HFFc6 (cell line): Measurements from ENCODE around the gene OR51B4. TPM values are rescaled to one million over a fixed set of nuclear protein-coding genes. Genes with fewer than 3 reads are reported as not detected.
A peak's percentile ranks its signal among the peaks of the same experiment; 100 is the strongest.

Experiments
- DNase-seq: peaks from one replicate; pipeline ENCODE4 v3.0.0-alpha.2; 2018
- H3K27ac Mint-ChIP-seq: 2 replicates; pipeline ENCODE4 v1.8.0; 2020; ENCODE audit warnings: mild to moderate bottlenecking, mixed read lengths
- H3K27me3 Mint-ChIP-seq: 2 replicates; pipeline ENCODE4 v1.8.0; 2021; ENCODE audit warnings: mild to moderate bottlenecking, moderate library complexity, mixed read lengths; ENCODE audit not compliant: insufficient read depth
- H3K36me3 Mint-ChIP-seq: 2 replicates; pipeline ENCODE4 v1.8.0; 2021; ENCODE audit warnings: low read depth, mixed read lengths
- H3K4me1 Mint-ChIP-seq: 2 replicates; pipeline ENCODE4 v1.8.0; 2020; ENCODE audit warnings: low read depth, mixed read lengths
- H3K4me3 Mint-ChIP-seq: 2 replicates; pipeline ENCODE4 v1.8.0; 2020; ENCODE audit warnings: mild to moderate bottlenecking, moderate library complexity, mixed read lengths
- H3K9me3 Mint-ChIP-seq: 2 replicates; pipeline ENCODE4 v1.8.0; 2020; ENCODE audit warnings: mild to moderate bottlenecking, mixed read lengths
- CTCF ChIP-seq: fragments of 200-600 bp; sonication (generic); IDR thresholded peaks from 2 replicates; pipeline ENCODE4 v1.5.0; 2021; ENCODE audit warnings: antibody characterized with exemption, mild to moderate bottlenecking
- total RNA-seq, 6 experiments: library from RNA; stranded (reverse); fragmentation: NEBNext Ultra II Directional; extraction: Animal tissue kit (Norgen Biotek cat#: 25700); gene quantifications; 2 replicates in 1 of 6; 3 replicates in 5 of 6; pipeline ENCODE4 v1.2.3, GENCODE V29; 2021

Gene OR51B4
- total RNA-seq, 6 experiments from 2014 or later = not detected

GRCh38 chr11:5290106-5290505, 11.6 kb downstream of the OR51B4 start:
- H3K4me1 Mint-ChIP-seq = peaks cover 66% of the 10 kb centered on the region
- H3K27ac Mint-ChIP-seq = peak overlapping the region; percentile 71
- H3K9me3 Mint-ChIP-seq = no peaks in the 10 kb centered on the region
- TF ChIP-seq CTCF = no peak
- H3K36me3 Mint-ChIP-seq = peaks cover 8% of the 10 kb centered on the region
- H3K4me3 Mint-ChIP-seq = no peak overlapping the region
- no peak for DNase-seq
- H3K27me3 Mint-ChIP-seq = no peaks in the 10 kb centered on the region

GRCh38 chr11:5289696-5290095, 12.1 kb downstream of the OR51B4 start:
- peaks cover 66% of the 10 kb centered on the region for H3K4me1 Mint-ChIP-seq
- DNase-seq = no peak
- no peak for TF ChIP-seq CTCF
- H3K27ac Mint-ChIP-seq = peak overlapping the region; percentile 71
- no peaks in the 10 kb centered on the region for H3K27me3 Mint-ChIP-seq
- no peaks in the 10 kb centered on the region for H3K9me3 Mint-ChIP-seq
- no peak overlapping the region for H3K4me3 Mint-ChIP-seq
- peaks cover 8% of the 10 kb centered on the region for H3K36me3 Mint-ChIP-seq

- TF ChIP-seq CTCF = no peak
- H3K36me3 Mint-ChIP-seq = peaks cover 8% of the 10 kb centered on the region
- no peaks in the 10 kb centered on the region for H3K27me3 Mint-ChIP-seq
- H3K4me3 Mint-ChIP-seq = 0 out of 2 replicates have a peak overlapping the region, but pooled peaks have one; percentile 5
- H3K9me3 Mint-ChIP-seq = no peaks in the 10 kb centered on the region
- no peak for DNase-seq
- peaks cover 66% of the 10 kb centered on the region for H3K4me1 Mint-ChIP-seq
- peak overlapping the region; percentile 71 for H3K27ac Mint-ChIP-seq
Measured at GRCh38 chr11:5288906-5289550, 12.7 kb downstream of the OR51B4 start.

DNA sequence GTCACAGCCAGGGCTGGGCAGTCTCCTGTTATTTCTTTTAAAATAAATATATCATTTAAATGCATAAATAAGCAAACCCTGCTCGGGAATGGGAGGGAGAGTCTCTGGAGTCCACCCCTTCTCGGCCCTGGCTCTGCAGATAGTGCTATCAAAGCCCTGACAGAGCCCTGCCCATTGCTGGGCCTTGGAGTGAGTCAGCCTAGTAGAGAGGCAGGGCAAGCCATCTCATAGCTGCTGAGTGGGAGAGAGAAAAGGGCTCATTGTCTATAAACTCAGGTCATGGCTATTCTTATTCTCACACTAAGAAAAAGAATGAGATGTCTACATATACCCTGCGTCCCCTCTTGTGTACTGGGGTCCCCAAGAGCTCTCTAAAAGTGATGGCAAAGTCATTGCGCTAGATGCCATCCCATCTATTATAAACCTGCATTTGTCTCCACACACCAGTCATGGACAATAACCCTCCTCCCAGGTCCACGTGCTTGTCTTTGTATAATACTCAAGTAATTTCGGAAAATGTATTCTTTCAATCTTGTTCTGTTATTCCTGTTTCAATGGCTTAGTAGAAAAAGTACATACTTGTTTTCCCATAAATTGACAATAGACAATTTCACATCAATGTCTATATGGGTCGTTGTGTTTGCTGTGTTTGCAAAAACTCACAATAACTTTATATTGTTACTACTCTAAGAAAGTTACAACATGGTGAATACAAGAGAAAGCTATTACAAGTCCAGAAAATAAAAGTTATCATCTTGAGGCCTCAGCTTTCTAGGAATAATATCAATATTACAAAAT, 13.4 kb downstream of the OR51B4 start:
- peaks cover 64% of the 10 kb centered on the region for H3K4me1 Mint-ChIP-seq
- no peaks in the 10 kb centered on the region for H3K27me3 Mint-ChIP-seq
- no peak overlapping the region for H3K4me3 Mint-ChIP-seq
- peaks cover 4% of the 10 kb centered on the region for H3K36me3 Mint-ChIP-seq
- no peaks in the 10 kb centered on the region for H3K9me3 Mint-ChIP-seq
- no peak for DNase-seq
- TF ChIP-seq CTCF = no peak
- no peak overlapping the region for H3K27ac Mint-ChIP-seq

DNA sequence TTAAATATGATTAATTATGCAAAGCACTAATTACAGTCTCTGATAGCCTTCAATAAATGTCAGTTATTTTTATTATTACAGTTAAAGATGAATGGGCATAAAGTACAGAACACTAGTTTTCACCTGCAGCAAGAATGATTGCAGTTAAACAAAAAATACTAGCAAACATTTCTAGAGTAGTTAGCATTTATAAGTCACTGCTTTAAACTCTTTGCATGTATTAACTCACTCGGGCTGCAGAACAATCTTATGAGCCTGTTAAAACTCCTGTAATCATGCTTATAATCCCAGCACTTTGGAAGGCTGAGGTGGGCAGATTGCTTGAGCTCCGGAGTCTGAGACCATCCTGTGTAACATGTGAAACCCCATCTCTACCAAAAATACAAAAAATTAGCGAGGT, 14.8 kb downstream of the OR51B4 start:
- no peak for TF ChIP-seq CTCF
- H3K4me3 Mint-ChIP-seq = no peak overlapping the region

More for the DNA sequence above, 14.8 kb downstream of the OR51B4 start:
- Mint-ChIP-seq H3K4me1 (peaks cover 60% of the 10 kb centered on the region), H3K27me3 (no peaks in the 10 kb centered on the region), H3K36me3 (no peaks in the 10 kb centered on the region), H3K27ac (no peak overlapping the region), H3K9me3 (no peaks in the 10 kb centered on the region)
- DNase-seq = no peak
